K562 (cell line): Measurements from ENCODE around the gene SLC27A6. TPM values are rescaled to one million over a fixed set of nuclear protein-coding genes. Genes with fewer than 3 reads are reported as not detected.

Experiments
- ELF4 ChIP-seq: fragments of 450-650 bp; formaldehyde crosslinking; IDR thresholded peaks from 2 replicates; pipeline ENCODE4 v1.4.0; 2022; ENCODE audit warnings: missing genetic modification characterization
- FOSL1 ChIP-seq: fragments of 200-800 bp; sonication (Bioruptor generic); conservative IDR thresholded peaks from 2 replicates; pipeline ENCODE4 v1.6.1; 2016; ENCODE audit warnings: missing genetic modification characterization, missing compliant biosample characterization
- HIVEP1 ChIP-seq: fragments of 250-450 bp; sonication (Bioruptor Pico); IDR thresholded peaks from 2 replicates; pipeline ENCODE4 v1.4.0; 2020; ENCODE audit warnings: mild to moderate bottlenecking
- KDM1A ChIP-seq, 2 experiments: fragments of 450-650 bp; IDR thresholded peaks; 2 replicates each; pipeline ENCODE4 v1.6.1; 2016; ENCODE audit warnings: mild to moderate bottlenecking in 2 of 2
- MTA2 ChIP-seq: fragments of 450-650 bp; IDR thresholded peaks from 2 replicates; pipeline ENCODE4 v1.6.1; 2016; ENCODE audit warnings: low read depth
- NCOA4 ChIP-seq: fragments of 450-650 bp; IDR thresholded peaks from 2 replicates; pipeline ENCODE4 v1.6.1; 2018; ENCODE audit warnings: mild to moderate bottlenecking; ENCODE audit not compliant: partially characterized antibody
- NR2F6 ChIP-seq: fragments of 450-650 bp; formaldehyde crosslinking; IDR thresholded peaks from 2 replicates; pipeline ENCODE4 v1.4.0; 2020; ENCODE audit warnings: mild to moderate bottlenecking
- RBFOX2 ChIP-seq: fragments of 200-400 bp; formaldehyde crosslinking; IDR thresholded peaks from 2 replicates; pipeline ENCODE4 v1.6.1; 2017; ENCODE audit warnings: low read depth, mild to moderate bottlenecking, low read length, moderate library complexity
- TAL1 ChIP-seq: fragments of 450-650 bp; IDR thresholded peaks from 2 replicates; pipeline ENCODE4 v1.6.1; 2016; ENCODE audit warnings: mild to moderate bottlenecking
- TCF3 ChIP-seq: sonication (generic); formaldehyde crosslinking; IDR thresholded peaks from 2 replicates; pipeline ENCODE4 v1.4.0; 2020; ENCODE audit warnings: mild to moderate bottlenecking, missing genetic modification reagents
- ZC3H4 ChIP-seq: sonication (generic); formaldehyde crosslinking; IDR thresholded peaks from 2 replicates; pipeline ENCODE4 v1.9.0; 2021; ENCODE audit warnings: missing genetic modification reagents, borderline replicate concordance
- ZNF263 ChIP-seq: sonication (generic); formaldehyde crosslinking; IDR thresholded peaks from 2 replicates; pipeline ENCODE4 v1.8.0; 2022; ENCODE audit warnings: mild to moderate bottlenecking, missing genetic modification reagents, borderline replicate concordance
- ZNF408 ChIP-seq: fragments of 250-450 bp; sonication (Bioruptor Pico); IDR thresholded peaks from 2 replicates; pipeline ENCODE4 v1.4.0; 2020; ENCODE audit warnings: low read depth, mild to moderate bottlenecking, moderate library complexity
- polyA plus RNA-seq, 8 experiments: library from polyadenylated mRNA; depleted of rRNA in 4 of 8; stranded (reverse) in 5 of 8; unstranded in 3 of 8; fragments of >200 nt; fragmentation: Nextera tagmentation in 2 of 8; fragmentation: Illumina TruSeq in 1 of 8; extraction: Ambion mirVana in 2 of 8; extraction: Trizol in 1 of 8; gene quantifications; 2 replicates each; pipeline versions ENCODE4 v1.2.1 to v1.2.3, GENCODE V29; 2011 to 2014; ENCODE audit warnings: inconsistent platforms in 1 of 8, missing spikeins in 1 of 8
- total RNA-seq, 7 experiments: library from RNA; depleted of rRNA in 6 of 7; stranded (reverse); fragments of >200 nt in 6 of 7; fragmentation: Illumina TruSeq in 2 of 7; extraction: Trizol in 2 of 7; gene quantifications; 2 replicates each; pipeline versions ENCODE4 v1.2.1 to v1.2.3, GENCODE V29; 2011 to 2021; ENCODE audit warnings: low replicate concordance in 1 of 7

The SLC27A6 gene
- total and polyA plus RNA-seq, 9 of the 15 experiments (the other 6 are each of a cell fraction or from before 2014, with no cell fraction given): 0.56 to 1.9 (median 1.2) TPM

DNA sequence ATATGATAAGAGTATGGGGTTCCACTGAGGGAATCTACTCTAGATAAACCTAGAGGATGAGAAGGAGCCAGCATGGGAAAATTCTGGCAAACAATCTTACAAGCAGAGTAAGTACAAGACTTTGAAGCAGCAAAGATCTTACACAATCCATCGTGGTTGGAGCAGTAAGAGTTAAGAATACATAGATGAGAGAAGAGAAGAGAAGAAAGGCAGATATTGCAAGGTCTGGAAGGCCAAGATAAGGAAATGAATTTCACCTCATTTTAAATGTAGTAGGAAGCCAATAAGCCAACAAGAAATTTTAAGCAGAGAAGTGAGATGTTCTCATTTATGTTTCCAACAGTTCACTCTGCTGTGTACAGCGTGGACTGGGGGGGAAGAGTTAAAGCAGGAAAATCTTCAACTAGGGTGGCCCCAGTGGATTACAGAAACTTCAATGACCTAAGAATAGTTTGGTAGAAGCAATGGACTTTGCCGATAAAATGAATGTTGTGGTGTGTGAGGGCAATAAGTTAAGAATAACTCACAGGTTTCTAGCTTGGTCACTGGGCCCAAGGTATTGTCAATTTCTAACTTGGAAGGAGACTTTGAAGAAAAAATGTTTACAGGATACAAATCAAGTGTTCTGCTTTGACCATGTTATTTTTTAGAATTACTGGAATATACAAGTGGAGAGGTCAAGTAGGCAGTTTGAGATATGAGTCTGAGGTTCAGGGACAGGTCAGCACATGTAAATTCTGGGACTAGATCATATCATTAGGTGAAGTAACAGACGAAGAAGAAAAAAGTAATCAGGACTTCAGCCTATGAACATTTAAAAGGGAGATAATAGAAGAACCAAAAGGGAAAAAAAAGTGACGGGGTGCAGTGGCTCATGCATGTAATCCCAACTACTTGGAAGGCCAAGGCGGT lies 117.2 kb downstream of the SLC27A6 start (continued):
- TF ChIP-seq ZNF263 (no peak), NCOA4 (no peak), FOSL1 (tag) (peak; percentile 57), TCF3 (CRISPR knock-in tag) (peak; percentile 91), TAL1 (peak; percentile 92), MTA2 (peak; percentile 92), RBFOX2 (peak; percentile 11; the same call in 1 of the 2 replicates), ELF4 (CRISPR knock-in tag) (0 out of 2 replicates have a peak, but pooled peaks have one; percentile 15), HIVEP1 (CRISPR knock-in tag) (no peak), ZC3H4 (CRISPR knock-in tag) (no peak), KDM1A (IDR thresholded peaks at IDR 0.05) (peak; percentile 29 to 73; a peak in 3 of 4 replicates), ZNF408 (CRISPR knock-in tag) (no peak), NR2F6 (no peak)

Other genes starting within 250 kb of the SLC27A6 start
- gene ISOC1, start 129.3 kb downstream of the SLC27A6 start, total RNA-seq (2014; rRNA removed): 47.3 and 52.0 TPM in 2 replicates
- 51.3 and 52.3 TPM in 2 replicates for gene ISOC1, start 129.3 kb downstream of the SLC27A6 start, total RNA-seq (2014; rRNA removed; fragmentation: Illumina TruSeq; extraction: Trizol)
- gene ISOC1, start 129.3 kb downstream of the SLC27A6 start, total RNA-seq (2015; rRNA removed; fragmentation: Illumina TruSeq; extraction: Trizol): 49.3 and 52.6 TPM in 2 replicates
- 50.5 and 54.0 TPM in 2 replicates for gene ISOC1, start 129.3 kb downstream of the SLC27A6 start, total RNA-seq (2021)
- 46.3 and 67.9 TPM in 2 replicates for gene ISOC1, start 129.3 kb downstream of the SLC27A6 start, polyA plus RNA-seq (2011; rRNA removed)
- 52.3 and 60.9 TPM in 2 replicates for gene ISOC1, start 129.3 kb downstream of the SLC27A6 start, polyA plus RNA-seq (2014; fragmentation: Illumina TruSeq; extraction: Trizol)
- 10 to 100 TPM; 14.0 to 20.7 TPM for gene ISOC1, start 129.3 kb downstream of the SLC27A6 start, polyA plus RNA-seq (2014; fragmentation: Nextera tagmentation; extraction: Ambion mirVana)
- 55.9 and 66.5 TPM in 2 replicates for gene ISOC1, start 129.3 kb downstream of the SLC27A6 start, polyA plus RNA-seq (2014; rRNA removed)